Neural cell (in vitro differentiated cells): ENCODE data around the gene SLC19A1. TPM values are rescaled to one million over a fixed set of nuclear protein-coding genes. Genes with fewer than 3 reads are reported as not detected.

Experiments
- H2AFZ ChIP-seq: fragments of 200-600, 300-800 bp; sonication (generic), shearing (Covaris generic); 2 replicates; pipeline ENCODE4 v1.6.0; 2014; ENCODE audit warnings: low read depth, mild to moderate bottlenecking, antibody characterized with exemption, low read length, moderate library complexity
- H3F3A ChIP-seq: fragments of 200-600 bp; shearing (Covaris generic); 2 replicates; pipeline ENCODE4 v1.6.1; 2016; ENCODE audit warnings: mild to moderate bottlenecking, moderate library complexity, mixed read lengths, antibody characterized with exemption, low read length; ENCODE audit not compliant: insufficient read depth, poor library complexity, severe bottlenecking
- H3K27ac ChIP-seq: fragments of 200-600, 300-800 bp; sonication (generic), shearing (Covaris generic); 2 replicates; pipeline ENCODE4 v1.5.1; 2014; ENCODE audit warnings: mild to moderate bottlenecking, low read length, moderate library complexity
- H3K27me3 ChIP-seq: fragments of 300-800, 200-600 bp; sonication (generic), shearing (Covaris generic); 2 replicates; pipeline ENCODE4 v1.6.0; 2014; ENCODE audit warnings: mild to moderate bottlenecking, low read depth, low read length, moderate library complexity; ENCODE audit not compliant: insufficient read depth
- H3K36me3 ChIP-seq: fragments of 300-800, 200-600 bp; sonication (generic), shearing (Covaris generic); 2 replicates; pipeline ENCODE4 v1.5.1; 2014; ENCODE audit warnings: mild to moderate bottlenecking, antibody characterized with exemption, low read length, moderate library complexity; ENCODE audit not compliant: insufficient read depth
- H3K4me2 ChIP-seq: fragments of 300-800, 200-600 bp; sonication (generic), shearing (Covaris generic); 2 replicates; pipeline ENCODE4 v1.6.0; 2014; ENCODE audit warnings: mild to moderate bottlenecking, low read length
- H3K4me3 ChIP-seq: fragments of 300-800, 200-600 bp; sonication (generic), shearing (Covaris generic); 2 replicates; pipeline ENCODE4 v1.5.1; 2014; ENCODE audit warnings: mild to moderate bottlenecking, low read length, moderate library complexity
- H3K79me2 ChIP-seq: fragments of 200-600 bp; shearing (Covaris generic); replicated peaks from 2 replicates; pipeline ENCODE4 v1.6.0; 2014; ENCODE audit warnings: mild to moderate bottlenecking, low read length, moderate library complexity; ENCODE audit not compliant: insufficient read depth
- H3K9ac ChIP-seq: fragments of 300-800, 200-600 bp; sonication (generic), shearing (Covaris generic); 2 replicates; pipeline ENCODE4 v1.6.1; 2016; ENCODE audit warnings: mild to moderate bottlenecking, low read length, mixed read lengths
- H3K9me2 ChIP-seq: fragments of 200-600 bp; shearing (Covaris generic); 2 replicates; pipeline ENCODE4 v1.6.1; 2016; ENCODE audit warnings: mild to moderate bottlenecking, low read length, mixed read lengths; ENCODE audit not compliant: insufficient read depth
- H3K9me3 ChIP-seq: fragments of 200-600, 300-800 bp; sonication (generic), shearing (Covaris generic); 2 replicates; pipeline ENCODE4 v1.6.1; 2016; ENCODE audit warnings: mild to moderate bottlenecking, mixed run types, low read length, moderate library complexity, mixed read lengths
- H4K20me1 ChIP-seq: fragments of 200-600 bp; shearing (Covaris generic); 2 replicates; pipeline ENCODE4 v1.6.1; 2016; ENCODE audit warnings: mild to moderate bottlenecking, mixed run types; ENCODE audit not compliant: insufficient read depth
- EP300 ChIP-seq: fragments of 450-650 bp; conservative IDR thresholded peaks from 2 replicates; pipeline ENCODE4 v1.6.1; 2014; ENCODE audit warnings: antibody characterized with exemption, mild to moderate bottlenecking, moderate library complexity; ENCODE audit not compliant: poor library complexity, severe bottlenecking
- EZH2 ChIP-seq: fragments of 200-600, 300-800 bp; shearing (Covaris generic), sonication (generic); IDR thresholded peaks from 2 replicates; pipeline ENCODE4 v1.6.1; 2014; ENCODE audit warnings: antibody characterized with exemption, low read length, borderline replicate concordance, mild to moderate bottlenecking; ENCODE audit not compliant: insufficient read depth, poor library complexity, severe bottlenecking
- MXI1 ChIP-seq: fragments of 450-650 bp; conservative IDR thresholded peaks from 2 replicates; pipeline ENCODE4 v1.6.1; 2014; ENCODE audit warnings: antibody characterized with exemption, mild to moderate bottlenecking; ENCODE audit not compliant: poor library complexity, severe bottlenecking
- POLR2AphosphoS5 ChIP-seq: IDR thresholded peaks from 2 replicates; pipeline ENCODE4 v1.6.1; 2012
- RAD21 ChIP-seq: fragments of 450-650 bp; conservative IDR thresholded peaks from 2 replicates; pipeline ENCODE4 v1.6.1; 2014; ENCODE audit warnings: antibody characterized with exemption, mild to moderate bottlenecking, moderate library complexity
- SMC3 ChIP-seq: fragments of 450-650 bp; conservative IDR thresholded peaks from 2 replicates; pipeline ENCODE4 v1.6.1; 2014; ENCODE audit warnings: antibody characterized with exemption, mild to moderate bottlenecking, moderate library complexity; ENCODE audit not compliant: poor library complexity
- TAF1 ChIP-seq: IDR thresholded peaks from 2 replicates; pipeline ENCODE4 v1.6.1; 2012; ENCODE audit warnings: low read depth
- polyA plus RNA-seq: library from polyadenylated mRNA; depleted of rRNA; stranded (reverse); fragments of >200 nt; gene quantifications from 2 replicates; pipeline ENCODE4 v1.2.3, GENCODE V29; 2014
- TF ChIP-seq, protein P1 (sequence below): IDR thresholded peaks from 2 replicates; pipeline ENCODE4 v1.6.1; 2012; ENCODE audit warnings: borderline replicate concordance
- TF ChIP-seq, protein P2 (sequence below): fragments of 450-650 bp; IDR thresholded peaks from 2 replicates; pipeline ENCODE4 v1.5.1; 2014; ENCODE audit warnings: antibody characterized with exemption, mild to moderate bottlenecking, moderate library complexity; ENCODE audit not compliant: poor library complexity, severe bottlenecking

SLC19A1 gene
- polyA plus RNA-seq, 1 donor from 2014 or later, result 2.9 TPM

DNA sequence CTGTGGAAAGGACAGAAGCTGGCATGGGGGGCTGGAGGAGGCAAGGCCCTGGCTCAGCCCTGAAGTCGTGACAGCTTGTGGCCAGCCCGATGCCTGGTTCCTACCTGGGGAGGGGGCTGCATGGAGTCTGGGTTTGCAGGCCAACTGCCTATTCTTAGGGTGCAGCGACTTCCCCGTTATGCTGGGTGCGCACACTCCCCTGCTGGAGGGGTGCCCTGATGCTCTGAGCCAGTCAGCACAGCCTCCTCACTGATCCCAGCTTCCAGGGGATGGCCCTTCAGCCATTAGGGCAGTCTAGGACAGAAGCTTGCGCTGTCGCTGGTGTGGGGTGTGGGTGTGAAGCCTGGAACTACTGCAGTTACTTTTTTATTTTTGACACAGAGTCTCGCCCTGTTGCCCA lies 30.0 kb upstream of the SLC19A1 start:
- no peaks in the 10 kb centered on the region for H3K79me2 ChIP-seq
- H3K9me2 ChIP-seq, result no peaks in the 10 kb centered on the region
- no peak for TF ChIP-seq TAF1
- TF ChIP-seq SMC3, result no peak
- no peak for TF ChIP-seq EZH2
- TF ChIP-seq, protein P1, sequence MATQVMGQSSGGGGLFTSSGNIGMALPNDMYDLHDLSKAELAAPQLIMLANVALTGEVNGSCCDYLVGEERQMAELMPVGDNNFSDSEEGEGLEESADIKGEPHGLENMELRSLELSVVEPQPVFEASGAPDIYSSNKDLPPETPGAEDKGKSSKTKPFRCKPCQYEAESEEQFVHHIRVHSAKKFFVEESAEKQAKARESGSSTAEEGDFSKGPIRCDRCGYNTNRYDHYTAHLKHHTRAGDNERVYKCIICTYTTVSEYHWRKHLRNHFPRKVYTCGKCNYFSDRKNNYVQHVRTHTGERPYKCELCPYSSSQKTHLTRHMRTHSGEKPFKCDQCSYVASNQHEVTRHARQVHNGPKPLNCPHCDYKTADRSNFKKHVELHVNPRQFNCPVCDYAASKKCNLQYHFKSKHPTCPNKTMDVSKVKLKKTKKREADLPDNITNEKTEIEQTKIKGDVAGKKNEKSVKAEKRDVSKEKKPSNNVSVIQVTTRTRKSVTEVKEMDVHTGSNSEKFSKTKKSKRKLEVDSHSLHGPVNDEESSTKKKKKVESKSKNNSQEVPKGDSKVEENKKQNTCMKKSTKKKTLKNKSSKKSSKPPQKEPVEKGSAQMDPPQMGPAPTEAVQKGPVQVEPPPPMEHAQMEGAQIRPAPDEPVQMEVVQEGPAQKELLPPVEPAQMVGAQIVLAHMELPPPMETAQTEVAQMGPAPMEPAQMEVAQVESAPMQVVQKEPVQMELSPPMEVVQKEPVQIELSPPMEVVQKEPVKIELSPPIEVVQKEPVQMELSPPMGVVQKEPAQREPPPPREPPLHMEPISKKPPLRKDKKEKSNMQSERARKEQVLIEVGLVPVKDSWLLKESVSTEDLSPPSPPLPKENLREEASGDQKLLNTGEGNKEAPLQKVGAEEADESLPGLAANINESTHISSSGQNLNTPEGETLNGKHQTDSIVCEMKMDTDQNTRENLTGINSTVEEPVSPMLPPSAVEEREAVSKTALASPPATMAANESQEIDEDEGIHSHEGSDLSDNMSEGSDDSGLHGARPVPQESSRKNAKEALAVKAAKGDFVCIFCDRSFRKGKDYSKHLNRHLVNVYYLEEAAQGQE, result no peak
- TF ChIP-seq, protein P2, sequence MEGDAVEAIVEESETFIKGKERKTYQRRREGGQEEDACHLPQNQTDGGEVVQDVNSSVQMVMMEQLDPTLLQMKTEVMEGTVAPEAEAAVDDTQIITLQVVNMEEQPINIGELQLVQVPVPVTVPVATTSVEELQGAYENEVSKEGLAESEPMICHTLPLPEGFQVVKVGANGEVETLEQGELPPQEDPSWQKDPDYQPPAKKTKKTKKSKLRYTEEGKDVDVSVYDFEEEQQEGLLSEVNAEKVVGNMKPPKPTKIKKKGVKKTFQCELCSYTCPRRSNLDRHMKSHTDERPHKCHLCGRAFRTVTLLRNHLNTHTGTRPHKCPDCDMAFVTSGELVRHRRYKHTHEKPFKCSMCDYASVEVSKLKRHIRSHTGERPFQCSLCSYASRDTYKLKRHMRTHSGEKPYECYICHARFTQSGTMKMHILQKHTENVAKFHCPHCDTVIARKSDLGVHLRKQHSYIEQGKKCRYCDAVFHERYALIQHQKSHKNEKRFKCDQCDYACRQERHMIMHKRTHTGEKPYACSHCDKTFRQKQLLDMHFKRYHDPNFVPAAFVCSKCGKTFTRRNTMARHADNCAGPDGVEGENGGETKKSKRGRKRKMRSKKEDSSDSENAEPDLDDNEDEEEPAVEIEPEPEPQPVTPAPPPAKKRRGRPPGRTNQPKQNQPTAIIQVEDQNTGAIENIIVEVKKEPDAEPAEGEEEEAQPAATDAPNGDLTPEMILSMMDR, result no peak
- TF ChIP-seq RAD21, result no peak
- TF ChIP-seq MXI1, result no peak
- no peak for TF ChIP-seq EP300
- TF ChIP-seq POLR2AphosphoS5, result no peak
- no peaks in the 10 kb centered on the region for H4K20me1 ChIP-seq
- H3K9ac ChIP-seq, result no peak overlapping the region
- H3K27ac ChIP-seq, result no peak overlapping the region
- no peaks in the 10 kb centered on the region for H3K36me3 ChIP-seq
- H3K4me2 ChIP-seq, result no peak overlapping the region
- no peak overlapping the region for H3K4me3 ChIP-seq
- H3F3A ChIP-seq, result no peaks in the 10 kb centered on the region
- peaks cover 4% of the 10 kb centered on the region for H3K9me3 ChIP-seq
- no peak overlapping the region for H2AFZ ChIP-seq
- H3K27me3 ChIP-seq, result no peaks in the 10 kb centered on the region

DNA sequence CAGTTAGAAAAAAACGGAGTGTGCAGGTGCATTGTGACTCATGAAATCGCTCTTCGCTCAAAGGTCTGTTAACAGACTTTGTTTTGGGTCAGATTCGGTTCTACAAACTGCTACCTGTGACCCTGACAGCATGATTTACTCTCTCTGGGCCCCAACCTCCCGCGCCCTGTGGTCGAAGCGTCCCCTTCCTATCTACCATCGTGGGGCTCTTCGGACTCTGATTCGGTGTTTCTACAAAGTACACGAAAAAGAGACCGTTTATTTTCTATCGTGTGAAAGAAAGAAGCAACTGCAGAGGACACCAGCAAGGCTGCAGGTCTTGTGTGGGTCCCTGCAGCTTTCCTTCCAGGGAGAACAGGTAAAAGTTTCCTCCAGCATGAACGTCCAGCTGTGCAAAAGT lies 29.4 kb upstream of the SLC19A1 start:
- Histone ChIP-seq H3K4me2 (no peak overlapping the region), H3K9ac (no peak overlapping the region), H3K9me3 (peaks cover 4% of the 10 kb centered on the region), H3K9me2 (no peaks in the 10 kb centered on the region), H2AFZ (no peak overlapping the region), H4K20me1 (no peaks in the 10 kb centered on the region), H3K27me3 (no peaks in the 10 kb centered on the region), H3K4me3 (no peak overlapping the region), H3K36me3 (no peaks in the 10 kb centered on the region), H3K27ac (no peak overlapping the region), H3F3A (no peaks in the 10 kb centered on the region), H3K79me2 (no peaks in the 10 kb centered on the region)
- TF ChIP-seq MXI1 (no peak), EZH2 (no peak), SMC3 (no peak), RAD21 (no peak), TAF1 (no peak), EP300 (no peak), POLR2AphosphoS5 (no peak)
- TF ChIP-seq, protein P2, result no peak
- TF ChIP-seq, protein P1, result no peak
